Measurements from ENCODE around the gene GNG2. TPM values are rescaled to one million over a fixed set of nuclear protein-coding genes. Genes with fewer than 3 reads are reported as not detected.

GNG2 gene
- total and polyA plus RNA-seq, 2 donors from 2014 or later, result 4.0 to 35.6 TPM

DNA sequence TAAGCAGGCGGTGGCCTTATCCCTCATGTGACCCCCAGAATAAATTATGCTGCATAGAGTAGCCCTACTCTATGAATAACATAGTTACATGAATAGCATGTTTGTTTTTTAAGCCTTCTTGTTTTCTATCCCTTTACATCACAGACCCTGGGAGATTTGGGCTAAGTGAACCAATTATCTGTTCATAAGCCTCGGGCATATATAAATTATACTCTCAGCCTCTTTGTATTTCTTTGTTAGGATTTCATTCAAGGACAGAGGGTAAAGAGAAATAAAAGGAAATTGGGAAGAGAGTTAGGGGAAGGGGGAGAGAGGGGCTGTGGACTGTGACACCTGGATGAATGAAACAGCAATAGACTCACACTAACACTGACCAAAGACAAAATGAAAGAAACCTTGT lies 93.6 kb downstream of the GNG2 start:
- Histone ChIP-seq H3K27me3 (ENCODE audit: control insufficient read depth, insufficient read depth, low read length) (no peaks in the 10 kb centered on the region), H3K36me3 (ENCODE audit: control insufficient read depth in 2 of 3, insufficient read depth in 3 of 3, low read length in 3 of 3) (no peaks in the 10 kb centered on the region), H3K9ac (ENCODE audit: low read length in 3 of 3) (no peak overlapping the region), H3K9me3 (ENCODE audit: control insufficient read depth in 2 of 3, insufficient read depth in 1 of 3, low read length in 3 of 3) (peaks cover 0 to 9% (median 2%) of the 10 kb centered on the region in 3 donors), H3K4me1 (ENCODE audit: control insufficient read depth in 2 of 3, insufficient read depth in 2 of 3, low read depth in 1 of 3, low read length in 3 of 3) (no peaks in the 10 kb centered on the region), H3K4me3 (ENCODE audit: low read length in 3 of 3) (no peak overlapping the region), H3K27ac (ENCODE audit: low read depth in 2 of 2, low read length in 2 of 2) (no peak overlapping the region)
- no peak for DNase-seq
- intact Hi-C loops (cut with DNase I), result no loop called here
- TF ChIP-seq, protein P1, sequence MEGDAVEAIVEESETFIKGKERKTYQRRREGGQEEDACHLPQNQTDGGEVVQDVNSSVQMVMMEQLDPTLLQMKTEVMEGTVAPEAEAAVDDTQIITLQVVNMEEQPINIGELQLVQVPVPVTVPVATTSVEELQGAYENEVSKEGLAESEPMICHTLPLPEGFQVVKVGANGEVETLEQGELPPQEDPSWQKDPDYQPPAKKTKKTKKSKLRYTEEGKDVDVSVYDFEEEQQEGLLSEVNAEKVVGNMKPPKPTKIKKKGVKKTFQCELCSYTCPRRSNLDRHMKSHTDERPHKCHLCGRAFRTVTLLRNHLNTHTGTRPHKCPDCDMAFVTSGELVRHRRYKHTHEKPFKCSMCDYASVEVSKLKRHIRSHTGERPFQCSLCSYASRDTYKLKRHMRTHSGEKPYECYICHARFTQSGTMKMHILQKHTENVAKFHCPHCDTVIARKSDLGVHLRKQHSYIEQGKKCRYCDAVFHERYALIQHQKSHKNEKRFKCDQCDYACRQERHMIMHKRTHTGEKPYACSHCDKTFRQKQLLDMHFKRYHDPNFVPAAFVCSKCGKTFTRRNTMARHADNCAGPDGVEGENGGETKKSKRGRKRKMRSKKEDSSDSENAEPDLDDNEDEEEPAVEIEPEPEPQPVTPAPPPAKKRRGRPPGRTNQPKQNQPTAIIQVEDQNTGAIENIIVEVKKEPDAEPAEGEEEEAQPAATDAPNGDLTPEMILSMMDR (IDR thresholded peaks at IDR 0.05; ENCODE audit: borderline replicate concordance, extremely low read depth, insufficient read depth), result no peak
- no peak for FAIRE-seq

DNA sequence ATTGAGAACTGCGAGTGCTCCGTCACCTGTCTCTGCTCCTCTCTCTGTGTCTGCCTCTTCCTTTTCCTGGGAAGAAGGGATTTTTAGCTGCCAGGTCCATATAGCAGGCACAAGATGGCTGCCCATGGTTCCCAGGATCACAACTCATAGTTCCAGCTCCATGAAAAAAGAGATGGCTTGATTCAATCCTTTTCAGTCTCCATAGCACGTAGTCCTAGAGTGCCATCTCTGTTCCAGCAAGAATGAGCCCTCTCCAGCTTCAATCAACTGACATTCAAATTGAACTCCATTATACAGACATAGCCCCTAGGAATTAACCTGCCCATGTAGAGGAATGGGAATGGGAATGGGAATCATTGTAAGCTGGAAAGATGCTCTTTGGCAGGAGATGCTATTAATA lies 94.2 kb downstream of the GNG2 start:
- TF ChIP-seq, protein P1 (IDR thresholded peaks at IDR 0.05; ENCODE audit: borderline replicate concordance, extremely low read depth, insufficient read depth), result no peak
- H3K9me3 ChIP-seq (ENCODE audit: control insufficient read depth in 2 of 3, insufficient read depth in 1 of 3, low read length in 3 of 3), result peaks cover 0 to 9% (median 2%) of the 10 kb centered on the region in 3 donors
- FAIRE-seq (no peak), DNase-seq (no peak)
- intact Hi-C loops (cut with DNase I), result no loop called here
- no peaks in the 10 kb centered on the region for H3K27me3 ChIP-seq (ENCODE audit: control insufficient read depth, insufficient read depth, low read length)
- no peaks in the 10 kb centered on the region for H3K4me1 ChIP-seq (ENCODE audit: control insufficient read depth in 2 of 3, insufficient read depth in 2 of 3, low read depth in 1 of 3, low read length in 3 of 3)
- no peak overlapping the region for H3K9ac ChIP-seq (ENCODE audit: low read length in 3 of 3)
- H3K4me3 ChIP-seq (ENCODE audit: low read length in 3 of 3), result no peak overlapping the region
- H3K36me3 ChIP-seq (ENCODE audit: control insufficient read depth in 2 of 3, insufficient read depth in 3 of 3, low read length in 3 of 3), result no peaks in the 10 kb centered on the region
- no peak overlapping the region for H3K27ac ChIP-seq (ENCODE audit: low read depth in 2 of 2, low read length in 2 of 2)

- DNase-seq (no peak), FAIRE-seq (no peak)
- intact Hi-C loops (cut with DNase I), result no loop called here
- TF ChIP-seq, protein P1 (IDR thresholded peaks at IDR 0.05; ENCODE audit: borderline replicate concordance, extremely low read depth, insufficient read depth), result no peak
- no peak overlapping the region for H3K27ac ChIP-seq (ENCODE audit: low read depth in 2 of 2, low read length in 2 of 2)
- H3K27me3 ChIP-seq (ENCODE audit: control insufficient read depth, insufficient read depth, low read length), result no peaks in the 10 kb centered on the region
- H3K4me1 ChIP-seq (ENCODE audit: control insufficient read depth in 2 of 3, insufficient read depth in 2 of 3, low read depth in 1 of 3, low read length in 3 of 3), result peaks cover 0 to 2% (median 0%) of the 10 kb centered on the region in 3 donors
- no peak overlapping the region for H3K4me3 ChIP-seq (ENCODE audit: low read length in 3 of 3)
- peaks cover 0 to 12% (median 2%) of the 10 kb centered on the region in 3 donors for H3K9me3 ChIP-seq (ENCODE audit: control insufficient read depth in 2 of 3, insufficient read depth in 1 of 3, low read length in 3 of 3)
- H3K36me3 ChIP-seq (ENCODE audit: control insufficient read depth in 2 of 3, insufficient read depth in 3 of 3, low read length in 3 of 3), result no peaks in the 10 kb centered on the region
- H3K9ac ChIP-seq (ENCODE audit: low read length in 3 of 3), result no peak overlapping the region
These were observed 97.5 kb downstream of the GNG2 start for GRCh38 chr14:51957950-51958349.

GRCh38 chr14:51959928-51960327 lies 99.5 kb downstream of the GNG2 start:
- intact Hi-C loops (cut with DNase I), result no loop called here
- TF ChIP-seq, protein P1 (IDR thresholded peaks at IDR 0.05; ENCODE audit: borderline replicate concordance, extremely low read depth, insufficient read depth), result no peak
- H3K27ac ChIP-seq (ENCODE audit: low read depth in 2 of 2, low read length in 2 of 2), result no peak overlapping the region
- peaks cover 0 to 2% (median 0%) of the 10 kb centered on the region in 3 donors for H3K4me1 ChIP-seq (ENCODE audit: control insufficient read depth in 2 of 3, insufficient read depth in 2 of 3, low read depth in 1 of 3, low read length in 3 of 3)
- DNase-seq, result no peak
- H3K9me3 ChIP-seq (ENCODE audit: control insufficient read depth in 2 of 3, insufficient read depth in 1 of 3, low read length in 3 of 3), result peaks cover 0 to 12% (median 2%) of the 10 kb centered on the region in 3 donors
- FAIRE-seq, result no peak
- H3K27me3 ChIP-seq (ENCODE audit: control insufficient read depth, insufficient read depth, low read length), result no peaks in the 10 kb centered on the region
- no peak overlapping the region for H3K4me3 ChIP-seq (ENCODE audit: low read length in 3 of 3)
- no peak overlapping the region for H3K9ac ChIP-seq (ENCODE audit: low read length in 3 of 3)
- H3K36me3 ChIP-seq (ENCODE audit: control insufficient read depth in 2 of 3, insufficient read depth in 3 of 3, low read length in 3 of 3), result no peaks in the 10 kb centered on the region
